Forelimb muscle (tissue), 1 donor: Measurements from ENCODE around the gene MAP1S. TPM values are rescaled to one million over a fixed set of nuclear protein-coding genes. Genes with fewer than 3 reads are reported as not detected.

ENCODE experiments used
- DNase-seq: peaks from one replicate; pipeline ENCODE4 v3.0.0-alpha.2; 2013; ENCODE audit warnings: low read depth
- polyA plus RNA-seq: library from polyadenylated mRNA; unstranded; fragments of 120-200 nt; gene quantifications from one replicate; pipeline ENCODE4 v1.2.1, GENCODE V29; 2013; ENCODE audit not compliant: insufficient read length

Gene MAP1S
- polyA plus RNA-seq, 1 donor = 28.4 TPM

DNA sequence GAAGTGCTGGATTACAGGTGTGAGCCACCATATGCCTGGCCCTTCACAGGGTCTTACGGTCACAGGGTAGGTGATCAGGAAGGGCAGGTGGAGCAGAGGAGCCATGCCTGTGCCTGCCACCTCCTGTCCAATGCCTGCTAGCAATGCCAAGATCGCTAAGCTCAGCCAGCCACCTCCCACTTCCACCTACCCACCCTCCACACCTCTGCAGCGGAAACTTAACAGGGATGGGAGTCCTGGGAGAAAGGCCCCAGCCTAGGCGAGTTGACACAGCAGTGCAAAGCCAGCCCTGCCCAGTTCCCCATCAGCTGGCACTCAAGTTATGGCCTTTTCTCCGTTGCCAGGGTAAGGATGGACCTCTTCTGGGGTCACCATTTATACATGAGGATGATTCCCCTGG lies 16.1 kb downstream of the MAP1S start:
- no peak for DNase-seq

DNA sequence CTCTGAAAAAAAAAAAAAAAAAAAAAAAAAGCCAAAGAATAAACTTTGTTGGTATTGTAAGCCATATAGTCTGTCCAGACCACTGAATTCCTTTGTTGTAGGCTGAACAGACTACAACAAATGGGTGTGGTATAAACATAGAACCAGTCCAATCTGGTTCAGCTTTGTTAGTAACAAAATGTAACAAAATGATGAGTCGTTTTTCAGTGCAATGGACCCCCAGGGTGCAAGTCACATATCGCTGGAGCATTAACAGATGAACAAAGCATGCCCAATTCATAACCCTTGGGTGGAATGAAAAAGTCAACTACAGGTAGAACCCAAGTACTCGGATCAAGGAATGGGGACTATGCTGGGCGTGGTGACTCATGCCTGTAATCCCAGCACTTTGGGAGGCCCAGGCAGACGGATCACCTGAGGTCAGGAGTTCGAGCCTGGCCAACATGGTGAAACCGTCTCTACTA lies 18.4 kb downstream of the MAP1S start:
- DNase-seq = no peak

DNA sequence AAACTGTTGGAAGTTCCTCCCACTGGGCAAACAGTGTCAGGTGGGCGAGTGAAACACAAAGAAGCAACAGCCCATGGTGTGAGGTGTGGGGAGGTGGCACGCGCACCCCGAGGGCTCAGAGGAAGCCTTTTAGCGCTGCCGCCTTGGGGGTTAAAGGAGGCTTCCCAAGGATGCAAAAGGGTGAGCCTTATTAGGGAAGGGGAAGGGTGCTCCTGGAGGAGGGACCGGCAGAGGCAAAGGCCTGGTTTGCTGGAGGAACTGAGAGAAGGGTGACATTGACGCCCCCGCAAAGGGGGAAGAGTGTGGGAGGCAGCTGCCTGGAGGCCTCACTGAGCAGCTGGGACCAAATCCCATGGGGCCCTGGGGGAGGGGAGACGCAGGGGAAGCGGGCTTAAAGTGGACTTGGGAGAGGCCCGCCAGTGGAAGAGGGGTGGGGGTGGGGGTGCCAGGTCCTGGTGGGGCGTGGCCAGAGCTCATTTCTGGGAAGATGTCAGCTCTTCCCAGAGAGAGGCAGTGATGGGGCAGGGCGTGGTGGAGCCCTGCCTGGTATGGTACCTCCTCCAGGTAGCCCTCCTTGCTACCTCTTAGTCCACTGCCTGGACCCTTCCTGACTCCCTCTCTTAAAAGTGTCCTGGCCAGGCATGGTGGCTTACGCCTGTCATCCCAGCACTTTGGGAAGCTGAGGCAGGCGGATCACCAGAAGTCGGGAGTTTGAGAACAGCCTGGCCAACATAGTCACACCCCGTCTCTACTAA lies 20.0 kb downstream of the MAP1S start:
- DNase-seq = no peak

DNA sequence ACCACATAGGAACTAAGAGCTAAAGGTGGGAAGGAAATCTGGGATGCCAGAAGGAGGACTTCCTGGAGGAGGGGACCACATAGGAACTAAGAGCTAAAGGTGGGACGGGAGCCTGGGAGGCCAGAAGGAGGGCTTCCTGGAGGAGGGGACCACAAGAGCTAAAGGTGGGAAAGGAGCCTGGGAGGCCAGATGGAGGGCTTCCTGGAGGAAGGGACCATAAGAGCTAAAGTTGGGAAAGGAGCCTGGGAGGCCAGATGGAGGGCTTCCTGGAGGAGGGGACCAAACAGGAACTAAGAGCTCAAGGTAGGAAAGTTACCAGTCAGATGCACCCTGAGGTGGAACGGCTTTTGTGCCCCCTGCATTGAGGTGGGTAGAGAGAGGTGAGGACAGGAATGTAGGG lies 22.2 kb downstream of the MAP1S start:
- DNase-seq = no peak

DNA sequence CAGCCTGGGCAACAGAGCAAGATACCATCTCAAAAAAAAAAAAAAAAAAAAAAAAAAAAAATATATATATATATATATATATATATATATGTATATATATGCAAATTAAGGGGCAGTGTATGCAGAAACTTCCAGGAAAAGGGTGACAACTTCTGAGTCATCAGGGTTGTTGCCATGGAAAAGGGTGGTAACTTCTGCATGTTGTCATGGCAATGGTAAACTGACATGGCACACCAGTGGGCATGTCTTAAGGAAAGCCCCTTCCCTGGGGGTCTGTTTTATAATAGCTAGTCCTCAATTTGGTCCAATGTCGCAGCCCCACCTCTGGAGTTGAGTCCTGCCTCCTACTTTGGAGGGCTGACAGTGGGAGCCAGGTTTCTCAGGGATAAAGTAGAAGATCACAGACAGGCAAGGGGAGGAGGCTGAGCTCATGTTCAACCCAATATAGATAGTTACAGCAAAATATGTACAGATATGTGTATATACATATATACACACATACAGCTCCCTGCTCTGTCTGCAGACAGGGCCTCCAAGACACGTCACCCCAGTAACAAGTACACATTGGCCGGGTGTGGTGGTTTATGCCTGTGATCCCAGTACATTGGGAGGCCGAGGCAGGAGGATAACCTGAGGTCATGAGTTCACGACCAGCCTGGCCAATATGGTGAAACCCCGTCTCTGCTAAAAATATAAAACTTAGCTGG lies 24.7 kb downstream of the MAP1S start:
- no peak for DNase-seq

DNA sequence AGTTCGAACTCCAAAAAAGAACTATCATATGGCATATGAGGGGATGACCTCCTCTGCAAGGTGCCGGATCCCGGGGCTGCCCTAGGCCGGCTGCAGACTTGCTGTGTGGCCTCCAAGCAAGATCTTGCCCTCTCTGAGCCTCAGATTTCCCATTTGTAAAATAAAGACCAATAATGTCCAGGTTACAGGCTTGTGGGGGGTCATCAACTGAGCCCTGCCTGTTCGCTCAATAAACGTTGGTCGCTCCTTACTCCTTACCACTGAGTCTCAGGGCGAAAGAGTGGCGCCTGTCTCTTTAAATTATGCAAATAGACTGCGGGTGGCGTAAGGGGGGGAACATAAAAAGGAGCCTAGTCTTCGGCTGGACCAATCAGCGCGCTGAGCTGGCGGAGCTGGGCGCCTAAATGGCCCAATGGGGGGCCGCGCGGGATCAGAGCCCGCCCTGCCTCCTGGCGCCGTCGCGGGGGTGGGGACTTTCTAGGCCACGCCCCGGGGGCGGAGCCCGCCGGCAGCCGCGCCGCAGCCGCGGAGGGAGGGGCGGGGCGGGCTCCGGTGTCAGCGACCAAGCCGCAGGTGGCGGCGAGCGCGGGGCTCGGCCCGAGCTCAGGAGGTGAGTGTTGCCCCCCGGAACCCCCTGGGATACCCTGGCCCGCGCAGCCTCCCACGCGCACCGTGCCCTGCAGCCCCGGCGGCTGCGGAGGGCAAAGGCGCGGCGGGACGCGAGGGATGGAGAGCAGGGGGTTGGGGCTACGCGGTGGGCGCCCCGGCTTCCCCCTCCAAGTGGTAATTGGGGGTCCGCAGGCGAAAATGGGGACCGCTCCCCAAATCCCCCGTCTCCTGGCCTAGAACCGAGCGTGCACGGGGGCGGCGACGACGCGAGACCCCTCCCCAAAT lies 28.2 kb downstream of the MAP1S start:
- peak; percentile 52 for DNase-seq

DNA sequence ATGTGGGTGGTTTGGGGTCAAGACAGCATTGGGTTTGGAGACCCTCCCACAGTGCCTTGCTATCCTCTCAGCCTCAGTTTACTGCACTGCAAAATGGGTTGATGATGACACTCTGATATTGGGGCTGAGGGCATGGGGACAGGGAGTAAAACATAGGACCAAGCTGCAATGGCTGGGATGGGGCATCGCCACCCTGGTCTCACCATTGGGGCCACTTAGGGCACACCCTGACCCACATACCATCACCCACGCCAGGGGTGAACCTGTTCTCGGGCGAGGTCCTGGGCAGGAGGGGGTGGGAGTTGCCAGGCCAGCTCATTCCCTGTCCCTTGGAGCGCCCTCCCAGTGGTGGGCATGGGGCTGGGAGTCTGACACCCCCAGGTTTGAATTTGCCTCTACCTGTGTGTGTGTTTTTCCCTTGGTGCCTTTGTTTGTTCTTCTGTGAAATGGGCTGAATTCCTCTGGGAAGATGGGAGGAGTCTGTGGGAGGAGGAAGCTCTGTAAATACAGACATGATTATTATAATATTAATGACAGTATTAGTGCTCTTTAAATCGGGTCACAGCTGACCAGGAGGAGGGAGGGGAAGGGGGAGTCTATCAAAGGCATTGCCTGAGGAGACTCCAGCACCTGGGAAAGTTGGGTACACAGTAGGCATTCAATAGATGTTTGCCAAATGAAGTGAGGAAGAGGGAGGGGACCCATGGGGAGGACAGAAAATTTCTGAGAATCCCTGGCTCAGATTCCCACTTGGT lies 29.8 kb downstream of the MAP1S start:
- no peak for DNase-seq

DNA sequence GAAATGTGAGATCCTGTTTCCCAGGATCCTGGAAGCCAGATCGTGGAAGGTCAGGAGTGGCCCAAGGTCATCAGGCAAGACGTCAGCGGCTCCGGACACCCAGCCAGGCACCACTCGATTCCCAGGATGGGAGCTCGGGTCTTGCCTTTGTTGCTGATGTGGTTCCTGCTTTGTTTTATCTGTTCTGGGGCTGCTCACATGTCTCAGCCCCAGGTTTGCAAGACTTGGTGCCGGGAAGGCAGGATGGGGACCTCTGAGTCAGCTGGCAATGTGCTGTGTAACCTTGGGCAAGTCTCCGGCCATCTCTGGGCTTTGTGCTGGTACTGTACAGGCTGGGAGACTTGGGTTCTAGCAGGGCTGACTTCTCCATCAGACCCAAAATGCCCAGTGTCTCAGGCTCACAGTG lies 30.6 kb downstream of the MAP1S start:
- DNase-seq = no peak

DNA sequence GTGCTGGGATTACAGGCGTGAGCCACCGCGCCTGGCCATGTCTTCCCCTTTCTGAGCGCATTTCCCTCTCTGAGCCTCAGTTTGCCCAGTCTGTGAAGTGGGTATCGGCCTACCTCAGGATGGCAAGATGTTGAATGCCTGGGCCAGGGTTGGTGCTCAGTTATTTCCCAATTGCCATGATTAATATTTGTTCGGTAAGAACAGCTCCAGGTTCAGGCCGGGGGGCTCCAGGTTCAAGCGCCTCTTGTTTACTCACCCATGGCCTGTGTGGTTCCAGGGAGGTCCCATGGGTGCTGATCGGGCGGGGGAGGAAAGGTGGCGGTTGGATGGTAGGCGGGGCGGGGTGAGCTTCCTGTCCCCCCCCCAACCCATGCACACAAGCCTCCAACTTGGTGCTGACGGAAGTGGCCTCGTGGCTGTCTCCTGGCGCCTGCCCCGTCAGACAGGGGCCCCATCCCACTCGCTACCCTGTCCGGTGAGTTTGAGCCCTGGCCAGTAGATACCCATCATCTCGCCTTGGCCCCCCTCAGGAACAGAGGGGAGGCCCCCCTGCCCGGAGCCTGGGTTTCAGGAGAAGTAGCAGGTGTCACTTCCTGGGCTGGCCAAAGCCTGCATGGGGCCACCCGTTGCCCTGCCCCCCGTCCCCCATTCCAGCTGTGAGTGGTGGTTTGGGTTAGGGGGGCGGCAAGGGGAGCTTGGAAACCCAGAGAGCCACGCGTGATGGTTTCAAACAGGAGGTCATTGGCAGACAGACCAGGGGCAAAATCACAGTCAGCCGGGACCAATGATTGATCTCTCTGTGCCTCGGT lies 32.0 kb downstream of the MAP1S start, which contains the start of gene FCHO1:
TSS of gene FCHO1 (plus strand) at position 375 of the 809 bp plus-strand sequence. CDS start 3,688 bp downstream, outside the sequence.
- DNase-seq = no peak

DNA sequence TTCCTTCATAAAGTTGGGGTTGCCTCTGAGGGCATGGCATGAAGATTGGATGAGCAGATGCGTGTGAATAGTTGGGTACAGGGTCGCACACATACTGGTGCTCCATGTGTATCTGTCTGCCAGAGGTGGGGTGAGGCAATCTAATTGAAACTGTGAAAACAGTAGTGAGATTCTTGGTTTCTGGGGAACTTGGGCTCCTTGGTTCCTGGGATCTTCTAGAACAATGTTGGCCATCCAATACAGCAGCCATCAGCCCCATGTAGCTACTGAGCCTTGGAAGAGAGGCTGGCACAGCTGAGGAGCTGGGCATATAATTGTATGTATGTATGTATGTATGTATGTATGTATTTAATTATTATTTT lies 32.6 kb downstream of the MAP1S start:
- no peak for DNase-seq

DNA sequence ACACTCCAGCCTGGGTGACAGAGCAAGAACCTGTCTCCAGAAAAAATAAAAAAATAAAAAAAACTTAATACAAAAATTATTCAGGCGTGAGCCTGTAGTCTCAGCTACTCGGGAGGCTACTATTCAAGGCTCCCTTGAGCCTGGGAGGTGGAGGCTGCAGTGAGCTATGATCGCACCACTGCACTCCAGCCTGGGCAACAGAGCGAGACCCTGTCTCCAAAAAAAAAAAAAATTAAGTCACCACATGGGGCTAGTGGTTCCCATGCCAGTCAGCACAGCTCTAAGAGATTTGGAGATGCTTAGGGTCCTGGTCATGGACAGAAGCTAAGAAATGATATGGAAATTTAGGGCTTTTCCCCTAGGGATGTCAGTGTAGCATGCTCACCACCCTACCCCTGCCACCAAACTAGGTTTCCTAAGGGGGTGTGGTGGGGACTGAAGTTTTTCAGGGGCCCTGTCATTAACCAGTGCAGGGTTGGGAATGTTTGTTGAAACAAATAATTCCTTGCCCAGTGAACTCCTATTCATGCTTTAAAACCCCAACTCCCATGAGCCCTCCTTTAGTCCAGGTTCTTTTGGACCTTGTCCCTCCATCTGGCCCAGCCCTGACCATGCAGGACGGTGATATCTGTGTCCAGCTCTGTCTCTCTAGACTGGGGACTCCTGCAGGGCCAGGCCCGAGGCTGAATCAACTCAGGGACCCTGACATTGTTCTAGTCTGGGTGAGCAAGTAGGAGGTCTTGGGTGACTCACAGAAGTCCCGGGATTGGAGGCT lies 33.8 kb downstream of the MAP1S start:
- DNase-seq = no peak

DNA sequence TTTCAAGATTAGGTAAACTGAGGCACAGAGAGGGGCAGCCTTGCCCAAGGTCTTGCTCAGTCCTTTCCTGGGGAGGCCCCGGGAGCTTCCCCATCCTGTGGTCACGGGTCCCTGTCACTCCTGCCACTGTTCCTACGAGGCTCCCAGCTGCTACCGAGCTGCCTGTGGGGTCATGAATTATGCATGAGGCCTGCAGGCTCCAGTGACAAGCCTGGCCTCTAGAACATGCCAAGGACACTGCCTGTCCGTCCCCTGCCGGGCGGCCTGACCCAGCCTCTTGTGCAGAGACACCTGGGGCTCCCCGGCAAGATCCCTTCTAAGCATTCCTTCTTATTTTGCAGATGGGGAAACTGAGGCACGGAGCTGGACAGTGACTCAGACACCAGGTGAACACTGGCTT lies 34.7 kb downstream of the MAP1S start:
- DNase-seq = no peak

DNA sequence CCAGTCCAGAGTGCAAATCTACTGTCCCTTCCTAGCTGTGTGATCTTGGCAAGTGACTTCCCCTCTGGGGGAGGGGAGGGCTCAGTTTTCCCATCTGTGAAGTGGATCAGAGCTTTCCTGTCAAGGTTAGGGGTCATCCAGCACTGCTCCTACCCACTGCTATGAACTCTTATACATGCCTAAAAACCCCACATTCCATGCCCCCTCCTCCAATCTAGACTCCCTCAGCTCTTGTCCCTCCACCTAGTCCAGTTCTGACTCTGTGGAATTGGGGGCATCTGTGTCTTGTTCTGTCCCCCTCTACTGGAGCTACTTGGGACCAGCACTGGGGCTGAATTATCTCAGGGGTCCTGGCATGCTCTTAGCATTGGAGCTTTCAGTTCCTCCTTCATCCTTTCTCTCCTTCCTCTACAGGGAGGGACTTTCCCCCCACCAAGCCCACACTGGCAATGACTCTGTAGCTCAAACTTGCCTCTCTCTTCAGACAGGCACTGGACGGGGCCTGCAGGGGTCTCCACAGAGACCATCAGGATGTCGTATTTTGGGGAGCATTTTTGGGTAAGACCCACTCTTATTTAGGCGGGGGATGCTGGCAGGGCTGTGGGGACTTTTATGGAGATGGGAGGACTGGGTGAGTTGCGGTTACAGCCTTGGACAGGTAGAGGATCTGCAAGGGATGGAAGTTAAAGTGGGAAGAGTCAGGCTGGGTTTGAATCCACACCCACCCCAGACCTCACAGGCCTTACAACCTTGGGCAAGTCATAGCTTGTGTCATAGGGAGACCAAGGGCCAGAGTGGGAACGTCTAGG lies 35.6 kb downstream of the MAP1S start:
- no peak for DNase-seq

DNA sequence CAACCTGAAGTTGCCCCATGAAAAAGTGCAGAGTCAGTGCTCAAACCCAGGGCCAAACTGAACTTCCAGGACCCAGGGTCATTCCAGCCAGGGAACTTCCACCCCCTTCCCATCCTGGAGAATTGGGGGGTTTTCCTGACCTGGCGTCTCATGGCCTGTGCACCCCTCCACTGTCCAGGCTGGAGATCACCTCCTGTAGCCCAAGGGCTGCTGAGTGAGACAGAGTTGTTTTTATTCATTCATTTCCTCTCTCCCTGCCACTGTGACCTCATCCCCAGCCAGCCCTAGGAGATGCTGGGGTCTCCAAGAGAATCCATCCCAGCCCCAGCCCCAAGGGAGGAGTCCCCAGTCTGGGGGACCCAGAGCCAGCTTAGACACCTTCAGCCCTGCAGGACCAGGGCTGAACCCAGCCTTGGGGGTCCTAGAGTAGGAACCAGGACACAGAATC lies 36.2 kb downstream of the MAP1S start:
- DNase-seq = no peak

DNA sequence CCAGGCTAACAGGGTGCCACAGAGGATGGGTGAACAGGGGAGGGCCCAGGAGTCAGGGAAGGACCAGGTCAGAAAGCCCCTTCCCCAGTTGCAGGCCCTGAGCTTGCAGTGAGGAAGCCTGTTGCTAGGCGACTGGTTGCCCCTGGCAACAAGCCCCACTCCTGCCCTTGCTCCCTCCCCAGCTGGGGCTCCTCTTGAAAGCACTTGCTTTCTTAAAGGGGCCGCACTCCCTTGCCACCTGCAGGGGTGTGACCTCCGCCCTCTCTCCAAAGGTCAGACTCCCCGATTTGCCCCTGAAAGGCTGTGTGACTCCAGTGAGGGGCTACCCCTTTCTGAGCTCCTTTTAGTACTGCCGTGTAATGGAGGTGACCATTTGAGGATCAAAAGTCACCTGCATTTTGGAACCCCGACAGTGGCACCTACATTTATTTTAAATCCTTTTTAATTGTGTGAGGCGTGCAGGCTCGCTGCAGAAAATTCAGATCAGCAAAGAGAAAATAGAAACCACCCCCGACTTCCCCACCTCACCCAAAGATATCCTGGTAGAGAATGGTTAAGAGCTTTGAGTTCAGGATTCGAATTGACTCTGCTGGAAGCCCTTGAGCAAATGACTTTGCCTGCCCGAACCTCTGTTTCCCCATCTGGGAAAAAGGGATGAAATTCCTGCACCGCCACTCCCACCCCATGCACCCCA lies 36.8 kb downstream of the MAP1S start:
- DNase-seq = no peak

DNA sequence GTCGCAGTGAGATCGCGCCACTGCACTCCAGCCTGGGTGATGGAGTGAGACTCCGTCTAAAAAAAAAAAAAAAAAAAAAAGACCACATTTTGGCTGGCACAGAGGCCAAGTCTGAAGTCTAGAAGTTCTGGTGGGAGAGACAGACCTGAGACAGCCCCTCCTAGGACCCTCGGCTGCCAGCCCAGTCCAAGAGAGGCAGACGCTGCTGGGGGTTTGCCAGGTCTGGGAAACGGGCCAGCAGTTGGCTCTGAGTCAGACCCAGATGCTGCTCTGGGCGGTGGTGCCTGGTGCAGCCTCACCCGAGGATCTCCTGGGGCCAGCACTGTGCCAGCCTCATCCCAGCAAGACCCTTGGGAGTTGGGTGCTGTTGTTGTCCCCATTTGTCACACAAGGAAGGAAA lies 37.8 kb downstream of the MAP1S start:
- no peak for DNase-seq

DNA sequence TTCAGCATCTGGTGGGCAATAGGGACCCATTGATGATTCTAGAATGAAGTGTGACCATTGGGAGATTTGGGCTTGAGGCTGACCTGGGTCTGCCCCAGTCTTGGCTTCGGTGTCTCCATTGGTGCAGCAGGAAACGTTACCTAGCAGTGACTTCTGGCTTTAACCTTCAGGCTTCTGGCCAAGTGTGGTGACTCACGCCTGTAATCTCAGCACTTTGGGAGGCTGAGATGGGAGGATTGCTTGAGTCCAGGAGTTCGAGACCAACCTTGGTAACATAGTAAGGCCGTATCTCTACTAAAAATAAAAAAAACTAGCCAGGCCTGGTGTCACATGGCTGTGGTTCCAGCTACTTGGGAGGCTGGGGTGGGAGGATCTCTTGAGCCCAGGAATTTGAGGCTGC lies 39.2 kb downstream of the MAP1S start:
- DNase-seq = no peak

DNA sequence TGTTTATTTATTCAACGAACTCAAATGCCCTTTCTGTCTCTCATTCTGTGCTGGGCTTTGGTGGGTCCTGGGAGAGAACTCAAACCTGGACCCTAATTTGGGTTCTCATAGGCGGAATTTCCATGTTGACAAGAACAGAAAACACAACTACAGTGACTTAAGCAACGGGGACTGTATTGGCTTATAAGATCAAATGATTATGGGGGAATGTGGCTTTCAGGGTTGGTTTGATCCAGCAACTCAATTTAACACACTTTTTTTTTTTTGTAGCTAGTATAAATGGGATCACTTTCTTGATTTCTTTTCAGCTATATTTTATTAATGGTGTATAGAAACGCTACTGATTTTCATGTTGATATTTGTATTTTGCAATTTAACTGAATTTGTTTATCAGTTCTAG lies 41.9 kb downstream of the MAP1S start:
- DNase-seq = no peak
